ENCODE data around the gene PALMD.

PALMD gene

DNA sequence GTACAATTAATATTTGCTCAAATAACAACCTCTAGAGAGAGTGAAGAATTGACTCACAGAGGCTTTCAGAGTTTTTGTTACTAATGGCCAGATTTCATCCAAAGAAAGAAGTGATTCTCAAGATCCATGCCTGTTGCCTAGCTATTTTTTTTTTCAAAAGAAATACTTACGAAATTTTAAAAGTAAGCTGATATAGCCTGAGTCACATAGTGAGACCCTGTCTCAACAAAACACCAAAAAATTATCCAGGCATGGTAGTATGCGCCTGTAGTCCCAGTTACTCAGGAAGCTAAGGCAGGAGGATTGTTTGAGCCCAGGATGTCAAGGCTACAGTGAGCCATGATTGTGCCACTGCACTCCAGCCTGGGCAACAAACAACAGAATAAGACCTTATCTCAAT is 14.6 kb downstream of the PALMD start:
- DNase-seq (ENCODE audit: low read depth, low spot score) = no peak

DNA sequence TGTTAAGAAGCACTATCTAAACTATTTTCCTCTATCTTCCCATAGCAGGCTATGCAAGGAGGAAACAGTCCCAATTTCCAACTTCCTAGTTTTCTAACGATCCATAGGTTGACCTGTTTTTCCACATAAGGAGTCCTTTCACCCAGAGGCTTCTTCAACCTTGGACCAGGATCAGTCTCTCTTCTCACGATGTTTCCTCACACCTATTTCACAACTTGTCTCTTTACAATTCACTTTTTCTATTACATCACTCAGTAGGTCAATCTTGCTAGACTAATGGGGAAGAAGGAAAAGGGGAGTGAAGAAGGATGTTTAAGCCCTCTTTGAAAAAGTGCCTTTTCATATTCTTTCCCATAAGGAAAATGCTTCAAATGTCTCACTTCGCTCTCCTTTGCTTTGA is 15.9 kb downstream of the PALMD start:
- no peak for DNase-seq (ENCODE audit: low read depth, low spot score)

DNA sequence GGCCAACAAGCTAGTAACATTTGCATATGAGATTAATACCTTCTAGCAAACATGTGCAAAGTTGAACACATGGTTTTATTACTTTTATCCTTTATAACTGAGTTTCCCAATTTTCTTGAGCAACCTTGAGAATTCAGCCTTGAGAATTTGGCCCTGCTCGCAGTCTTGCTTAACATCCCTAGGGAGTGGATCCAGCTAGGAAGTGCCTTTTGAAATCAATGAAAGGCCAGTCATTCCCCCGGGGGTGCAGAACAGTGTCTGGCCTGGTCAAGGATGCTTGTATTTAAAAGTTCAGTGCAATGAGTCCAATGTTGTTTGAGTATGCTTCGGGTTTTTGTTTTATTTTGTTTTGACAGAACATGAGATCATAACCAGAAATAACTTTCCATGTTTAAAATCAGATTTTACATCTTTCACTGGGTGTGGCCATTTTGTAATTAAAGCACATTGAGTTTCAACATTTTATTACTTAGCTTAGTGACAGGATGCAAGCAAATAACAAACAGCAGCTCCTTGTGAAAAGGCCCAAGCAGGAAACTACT is 16.7 kb downstream of the PALMD start:
- no peak for DNase-seq (ENCODE audit: low read depth, low spot score)

DNA sequence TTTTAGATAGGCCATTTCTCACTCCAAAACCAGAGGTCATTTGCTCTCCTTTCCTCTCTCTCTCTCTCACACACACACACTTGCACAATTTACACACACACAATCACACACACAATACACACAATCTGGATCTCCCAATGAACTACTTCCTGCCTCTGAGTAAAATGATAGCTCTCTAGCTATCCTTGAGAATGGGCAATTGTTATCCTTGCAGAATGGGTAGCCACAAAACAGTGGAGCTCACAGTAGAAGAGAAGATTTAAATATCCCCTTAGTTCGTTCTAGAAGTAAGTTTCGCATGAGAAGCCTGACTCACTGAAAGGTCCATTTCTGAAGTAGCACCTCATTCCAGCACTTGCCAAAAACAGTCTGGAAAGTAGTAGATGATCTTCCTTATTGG is 17.6 kb downstream of the PALMD start:
- DNase-seq (ENCODE audit: low read depth, low spot score) = no peak

DNA sequence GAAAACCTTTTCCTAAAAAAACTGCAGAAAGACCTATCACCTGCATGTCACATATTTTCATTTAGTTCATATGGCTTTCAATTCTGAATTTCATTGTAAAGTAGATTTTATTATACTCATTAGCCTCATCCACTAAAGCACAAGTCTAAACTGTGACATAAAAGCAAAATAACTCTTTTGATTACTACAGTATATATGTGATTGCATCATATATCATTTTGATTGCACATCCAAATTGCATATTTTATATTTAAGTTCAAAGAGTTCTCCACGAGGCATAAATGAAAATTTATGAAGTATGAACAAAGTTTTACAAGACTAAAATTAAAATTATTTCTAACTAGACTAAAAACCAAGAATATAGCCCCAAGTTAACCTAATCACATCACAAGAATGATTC is 19.3 kb downstream of the PALMD start:
- no peak for DNase-seq (ENCODE audit: low read depth, low spot score)

DNA sequence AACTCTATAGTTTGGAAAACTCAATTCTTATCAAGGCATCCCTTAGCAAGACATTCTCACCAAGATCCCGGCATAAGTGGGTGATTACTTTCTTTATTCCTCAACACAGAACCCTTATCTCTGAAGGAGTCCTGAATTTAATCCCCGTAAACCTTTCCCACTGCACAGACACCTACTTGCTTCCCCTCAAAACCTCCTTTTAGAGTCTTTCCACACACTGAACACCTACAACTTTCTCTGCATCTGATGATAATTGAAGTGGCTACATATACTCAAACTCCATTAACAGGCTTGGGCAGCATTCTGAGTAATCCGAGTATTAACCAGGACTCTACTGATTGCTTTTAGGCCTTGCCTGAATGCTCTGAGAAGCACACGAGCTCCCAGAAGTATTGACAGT is 23.5 kb downstream of the PALMD start:
- DNase-seq (ENCODE audit: low read depth, low spot score) = no peak

DNA sequence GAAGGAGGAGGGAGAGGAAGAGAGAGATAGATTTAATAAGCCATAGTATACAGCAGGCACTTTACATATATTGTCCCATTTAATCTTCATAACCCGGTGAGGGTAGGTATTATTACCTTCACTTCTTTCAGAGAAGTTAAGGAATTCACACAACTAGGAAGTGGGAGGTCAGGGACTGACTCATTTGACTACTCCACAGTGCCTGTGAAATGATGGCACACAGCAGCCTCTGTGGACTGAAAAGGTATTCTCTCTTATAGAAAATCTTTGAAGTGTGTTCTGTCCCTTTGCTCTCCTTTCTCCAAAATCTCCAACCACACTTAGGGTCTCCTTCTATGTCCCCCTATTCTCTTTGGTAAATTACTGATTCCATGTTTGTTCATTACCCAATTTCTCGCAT is 23.9 kb downstream of the PALMD start:
- DNase-seq (ENCODE audit: low read depth, low spot score) = no peak

DNA sequence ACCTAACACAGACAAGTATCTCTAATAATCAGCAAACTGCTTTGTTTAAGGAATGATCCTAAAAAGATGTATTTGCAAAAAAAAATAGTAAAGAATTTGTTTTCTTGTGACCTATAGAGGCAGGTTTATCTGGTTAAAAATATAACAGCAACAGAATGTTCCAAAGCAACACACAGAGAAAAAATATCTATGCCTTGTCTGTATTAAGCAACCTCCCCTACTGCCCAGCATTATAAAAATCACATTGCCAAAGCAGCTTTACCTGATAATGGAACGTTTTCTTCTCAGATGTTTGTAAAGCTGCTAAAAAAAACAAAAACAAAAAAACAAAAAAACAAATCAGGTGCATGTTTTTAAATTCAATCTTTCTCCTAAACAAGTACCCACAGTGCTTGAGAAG is 24.7 kb downstream of the PALMD start:
- no peak for DNase-seq (ENCODE audit: low read depth, low spot score)

DNA sequence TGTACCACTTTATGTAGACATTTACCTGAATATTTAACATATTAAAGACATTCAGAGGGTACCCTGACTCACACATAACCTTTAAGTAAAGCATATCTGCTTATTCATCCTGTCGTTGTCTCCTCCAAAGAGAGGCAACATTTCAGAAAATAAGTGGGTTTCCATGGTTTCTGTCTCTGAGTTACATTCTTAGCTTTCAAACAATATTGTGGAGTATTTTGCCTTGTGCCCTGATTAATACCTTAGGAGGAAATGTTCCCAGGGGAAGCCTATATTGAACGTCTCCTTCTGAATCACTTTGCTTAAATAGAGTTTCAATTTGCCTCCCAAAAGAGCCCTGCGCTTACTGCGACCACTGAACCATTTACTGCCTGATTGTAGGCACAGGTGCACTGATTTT is 26.1 kb downstream of the PALMD start:
- no peak for DNase-seq (ENCODE audit: low read depth, low spot score)

DNA sequence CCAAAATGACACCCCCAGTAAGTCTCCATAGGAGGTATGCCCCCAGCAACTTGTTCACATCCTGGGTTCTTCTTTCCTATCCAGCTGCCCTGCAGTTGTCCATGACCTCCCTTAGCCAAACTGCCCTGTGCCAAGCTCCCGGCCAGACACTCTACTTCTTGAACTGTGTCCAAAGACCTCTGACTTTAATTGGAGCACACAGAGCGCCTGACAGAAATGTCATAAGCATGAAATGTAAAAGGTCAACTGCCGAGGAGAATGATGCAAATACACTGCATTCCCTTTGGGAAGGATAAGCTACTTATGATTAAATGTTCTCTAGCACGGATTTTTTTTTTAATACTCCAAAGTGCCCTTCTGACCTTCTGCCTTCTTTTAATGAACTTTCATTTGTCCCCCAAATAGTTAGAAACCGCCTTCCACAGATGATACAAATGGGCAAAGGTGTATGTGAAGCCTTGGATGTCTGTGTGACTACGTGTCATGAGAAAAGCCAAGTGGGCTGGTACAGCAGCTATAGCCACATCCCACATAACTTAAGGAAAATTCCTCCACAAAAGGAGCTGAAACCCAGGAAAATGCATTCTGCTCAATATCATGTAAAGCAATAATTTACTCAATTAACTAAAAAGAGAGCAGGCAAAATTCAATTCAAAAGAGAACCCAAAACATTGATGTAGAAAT is 26.8 kb downstream of the PALMD start:
- no peak for DNase-seq (ENCODE audit: low read depth, low spot score)

DNA sequence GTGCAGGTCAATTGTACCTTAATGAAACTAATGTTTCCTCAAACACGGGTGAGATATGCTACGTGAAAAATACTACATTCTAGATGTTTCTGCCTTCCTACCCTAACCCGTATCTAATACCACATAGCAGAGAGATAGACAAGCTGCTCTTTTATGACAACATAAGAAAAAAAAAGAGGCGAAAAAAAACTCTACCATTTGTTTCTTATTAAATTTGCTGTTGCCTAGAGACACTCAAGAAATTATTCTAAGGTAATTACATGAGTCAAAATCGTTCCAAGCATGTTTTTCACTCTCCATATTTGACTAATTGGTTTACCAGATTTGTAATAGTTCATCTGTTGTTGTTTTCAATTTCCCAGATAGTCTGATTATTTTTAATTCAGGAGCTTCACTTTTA is 27.4 kb downstream of the PALMD start:
- DNase-seq (ENCODE audit: low read depth, low spot score) = no peak

DNA sequence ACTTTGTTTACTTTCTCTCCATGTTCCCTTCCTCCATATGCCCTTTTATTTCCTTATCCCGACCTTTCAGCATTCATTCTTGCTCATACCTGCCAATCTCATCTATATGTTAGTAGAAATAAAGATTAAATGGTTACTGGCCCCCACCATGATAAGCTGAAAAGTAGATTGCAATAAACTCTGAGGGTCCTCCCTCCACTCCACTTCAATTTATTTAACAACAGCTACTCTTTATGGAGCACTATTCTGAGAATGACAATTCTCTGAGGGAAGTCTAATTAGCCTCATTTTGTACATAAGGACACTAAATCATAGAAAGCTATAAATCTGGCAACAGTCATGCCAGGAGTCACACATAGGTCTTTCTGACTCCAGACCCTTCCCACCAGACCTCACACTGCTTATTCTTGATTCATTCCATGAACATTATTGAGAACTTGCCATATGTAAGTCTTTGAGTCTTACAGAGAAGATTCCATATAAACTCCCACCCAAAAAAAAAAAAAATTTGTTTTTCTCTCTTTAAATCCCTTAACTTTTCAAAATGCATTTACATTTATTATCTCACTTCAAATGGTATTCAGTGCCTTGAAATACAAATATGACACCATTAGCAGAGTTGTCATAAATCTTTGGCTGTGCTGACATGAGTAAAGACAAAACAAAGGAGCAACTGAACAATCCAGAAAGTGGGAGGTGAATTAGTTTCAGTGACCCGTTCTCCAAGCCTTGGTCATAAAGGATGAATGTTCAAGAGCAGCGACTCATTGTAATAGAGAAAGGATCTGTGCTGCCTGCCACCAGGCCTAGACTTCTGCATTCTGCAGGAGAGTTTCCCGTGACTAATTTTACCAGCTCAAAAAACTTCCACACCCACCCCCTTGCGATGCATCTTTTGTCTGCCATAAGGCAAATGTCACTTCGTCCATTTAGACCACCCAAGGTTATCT is 28.5 kb downstream of the PALMD start:
- no peak for DNase-seq (ENCODE audit: low read depth, low spot score)

DNA sequence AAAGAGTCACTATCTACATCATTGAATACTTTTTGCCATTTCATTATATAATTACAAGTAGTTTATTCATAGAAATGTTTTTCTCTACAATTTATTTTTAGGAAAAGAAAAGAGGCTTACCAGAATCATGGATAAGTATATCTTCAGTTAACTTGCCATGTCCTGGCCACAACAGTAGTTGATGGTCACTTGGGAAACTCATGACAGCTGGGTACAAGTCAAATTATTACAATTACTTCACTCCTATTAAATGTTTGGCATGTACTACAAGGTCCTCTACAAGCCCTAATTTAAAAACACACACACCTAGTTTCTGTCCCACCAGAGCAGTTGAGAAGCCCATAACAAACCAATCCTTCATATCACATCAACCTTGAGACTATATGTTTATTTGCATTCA is 29.4 kb downstream of the PALMD start:
- DNase-seq (ENCODE audit: low read depth, low spot score) = no peak

DNA sequence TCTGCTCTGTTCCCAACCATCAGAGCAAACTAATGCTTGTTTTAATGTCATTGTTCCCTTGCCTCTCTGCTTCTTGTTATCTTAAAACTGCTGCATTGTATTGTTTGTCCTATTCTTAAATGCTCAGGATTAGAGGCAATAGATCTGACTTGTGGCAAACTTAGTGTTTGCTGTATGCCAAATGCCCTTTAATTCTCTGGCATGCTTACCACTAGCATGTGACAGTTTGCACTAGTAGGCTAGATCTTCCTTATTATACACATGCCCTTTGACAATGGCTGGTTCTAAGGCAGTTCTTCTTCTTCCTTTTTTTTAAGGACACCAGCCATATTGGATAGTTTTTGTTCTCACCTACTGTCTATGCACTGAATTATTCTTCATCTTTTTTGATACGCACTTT is 30.1 kb downstream of the PALMD start:
- DNase-seq (ENCODE audit: low read depth, low spot score) = no peak

DNA sequence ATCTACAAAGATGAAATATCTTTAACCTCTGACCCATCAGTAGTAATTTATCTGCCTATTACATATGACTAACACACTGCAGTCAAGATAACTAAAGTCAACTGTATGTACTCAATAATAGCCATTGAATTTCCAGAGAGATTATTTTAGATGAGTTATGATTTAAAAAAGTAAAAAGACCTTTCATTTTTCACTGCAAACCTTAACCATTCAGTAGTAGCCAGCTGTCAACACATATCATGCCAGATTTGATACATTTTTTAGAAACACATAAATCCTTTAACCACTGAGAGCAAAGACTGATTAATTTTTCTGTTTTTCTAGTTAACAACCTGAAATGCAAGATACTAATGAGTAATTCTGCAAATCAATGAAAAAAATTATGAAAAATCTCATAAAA is 31.0 kb downstream of the PALMD start:
- no peak for DNase-seq (ENCODE audit: low read depth, low spot score)

DNA sequence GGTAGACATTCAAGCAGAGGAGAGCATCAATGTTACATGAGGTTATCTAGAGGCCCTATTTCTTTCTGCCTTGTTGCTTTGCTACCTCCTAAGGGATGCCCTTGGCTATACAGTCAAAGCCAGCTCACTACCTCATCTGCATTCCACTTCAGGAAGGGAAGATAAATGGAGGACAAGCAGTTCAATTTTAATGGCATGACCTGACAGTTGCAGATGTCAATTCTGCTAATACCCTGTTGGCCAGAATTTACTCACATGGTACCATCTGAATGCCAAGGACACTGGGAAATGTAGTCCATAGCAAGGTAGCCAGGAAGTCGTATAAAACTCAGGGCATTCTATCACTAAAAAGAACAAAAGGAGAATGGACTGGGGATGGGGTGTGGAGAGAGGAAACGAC is 31.5 kb downstream of the PALMD start:
- no peak for DNase-seq (ENCODE audit: low read depth, low spot score)

DNA sequence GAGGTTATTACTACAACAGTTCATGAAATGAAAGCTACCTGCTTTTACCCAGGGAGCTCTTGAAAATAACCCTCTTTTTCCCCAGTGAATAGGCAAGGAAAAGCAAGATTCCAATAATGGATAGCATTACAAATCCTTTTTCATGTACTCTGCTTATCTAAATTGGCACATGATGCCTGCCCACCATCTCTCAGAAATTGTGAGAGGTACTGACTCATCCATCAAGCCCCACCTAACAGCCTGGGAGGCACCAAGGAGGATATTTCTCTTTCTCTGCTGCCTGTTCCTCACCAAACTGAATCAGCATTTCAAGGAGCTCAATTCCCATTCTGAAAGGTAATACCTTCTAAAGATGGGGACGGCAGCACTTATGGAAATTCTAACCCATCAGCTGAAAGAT is 34.4 kb downstream of the PALMD start:
- DNase-seq (ENCODE audit: low read depth, low spot score) = no peak

DNA sequence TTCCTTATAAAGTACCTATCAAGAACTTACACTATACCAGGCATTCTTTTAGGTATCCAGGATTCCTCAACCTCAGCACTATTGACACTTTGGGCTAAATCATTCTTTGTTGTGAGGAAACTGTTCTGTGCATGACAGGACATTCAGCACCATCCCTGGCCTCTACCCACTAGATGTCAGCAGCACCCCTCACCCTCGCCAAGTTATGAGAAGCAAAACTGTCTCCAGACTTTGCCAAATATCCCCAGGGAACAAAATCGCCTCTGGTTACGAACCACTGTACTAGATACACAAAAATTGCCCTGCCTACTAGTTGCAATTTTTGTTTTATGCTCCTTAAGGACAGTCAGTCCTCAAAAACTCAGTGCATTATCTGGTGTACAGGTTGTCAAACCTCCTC is 35.7 kb downstream of the PALMD start:
- no peak for DNase-seq (ENCODE audit: low read depth, low spot score)

DNA sequence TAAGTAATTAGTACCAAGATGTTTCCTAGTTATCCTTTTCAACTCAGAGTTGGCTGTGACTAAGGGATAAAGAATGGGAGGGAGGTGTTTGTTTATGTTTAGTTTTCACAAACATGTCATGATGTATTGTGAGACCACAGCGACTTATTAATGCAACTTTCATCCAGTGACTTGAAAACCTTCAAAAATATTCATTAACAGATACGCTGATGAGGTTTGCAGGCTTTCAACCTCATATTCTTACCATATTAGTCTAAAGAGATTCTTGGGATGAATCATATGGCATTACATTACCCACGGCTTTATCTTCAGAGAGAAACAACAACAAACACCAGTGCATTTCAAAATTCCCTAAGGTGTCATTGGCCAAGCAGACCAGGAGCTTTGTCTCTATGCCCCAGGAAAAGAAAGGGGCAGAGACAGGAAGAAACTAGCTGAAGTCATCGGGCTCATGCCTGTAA is 36.4 kb downstream of the PALMD start:
- peak; percentile 14 for DNase-seq (ENCODE audit: low read depth, low spot score)

DNA sequence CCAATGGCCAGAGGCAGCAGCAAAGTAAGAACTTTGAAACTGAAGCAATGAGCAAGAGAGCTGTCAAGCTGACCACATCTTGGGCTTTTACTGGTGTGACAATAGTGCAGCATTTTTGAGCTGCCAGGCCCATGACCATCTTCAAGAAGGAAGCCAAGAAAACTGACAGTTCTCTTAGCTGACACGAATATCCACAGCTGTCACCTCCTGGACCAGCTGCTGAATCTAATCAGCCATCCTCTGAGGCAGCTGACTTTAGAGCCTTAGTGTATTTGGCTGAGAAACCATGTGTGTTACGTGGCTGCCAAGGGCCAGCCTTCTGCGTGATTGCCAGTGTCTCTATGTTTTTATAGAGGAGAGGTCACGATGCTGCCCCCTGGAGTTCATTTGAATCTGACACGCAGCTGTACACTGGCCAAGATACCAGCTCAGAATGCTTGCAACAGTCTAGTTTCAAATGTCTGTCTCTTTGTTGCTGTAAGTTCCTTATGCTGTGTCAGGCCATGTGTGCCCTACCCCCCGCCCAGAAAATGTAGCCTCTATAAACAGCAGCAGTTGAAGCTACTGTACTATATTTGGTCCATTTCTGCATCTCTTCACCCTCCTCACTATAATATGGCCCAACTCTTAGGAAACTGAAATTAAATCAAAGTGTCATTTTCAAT is 39.7 kb downstream of the PALMD start:
- peak; percentile 67 for DNase-seq (ENCODE audit: low read depth, low spot score)

DNA sequence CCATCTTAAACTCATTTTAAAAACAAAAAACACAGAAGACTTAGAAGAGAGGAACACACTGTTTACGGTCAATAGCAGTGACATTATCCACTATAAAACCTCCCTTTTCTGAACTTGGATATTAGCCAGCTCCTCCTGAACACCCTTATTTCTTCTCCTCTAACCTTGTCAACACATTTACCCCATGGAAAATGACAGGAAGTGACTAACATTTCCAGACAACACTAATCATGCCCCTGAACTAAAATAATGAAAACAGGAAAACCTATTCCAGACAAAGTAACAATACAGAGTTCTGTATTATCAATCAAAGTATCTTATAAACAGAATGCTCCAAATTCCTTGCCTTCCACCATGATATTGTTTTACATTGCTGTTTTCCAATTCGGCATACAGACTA is 45.3 kb downstream of the PALMD start:
- no peak for DNase-seq (ENCODE audit: low read depth, low spot score)

DNA sequence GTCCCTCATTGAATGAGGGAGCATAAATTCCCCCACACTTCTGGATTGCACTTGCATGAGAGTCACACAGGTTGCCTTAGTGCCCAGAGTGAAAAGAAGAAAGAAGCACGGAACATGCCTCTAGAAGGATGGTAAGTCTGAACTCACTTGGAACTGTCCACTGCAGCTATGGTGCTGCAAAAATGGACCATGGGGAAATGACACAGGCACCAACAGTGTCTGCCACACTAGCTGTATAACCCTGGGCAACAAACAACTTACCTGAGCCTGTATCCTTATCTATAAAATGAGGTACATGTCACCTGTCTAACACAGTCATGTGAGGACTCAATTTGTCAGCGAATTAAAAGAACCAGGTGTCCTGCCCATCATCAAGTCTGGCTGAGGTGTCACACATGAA is 50.7 kb downstream of the PALMD start:
- DNase-seq (ENCODE audit: low read depth, low spot score) = no peak
